Astrocyte (in vitro differentiated cells and primary cell): ENCODE results near the gene FYN.

Source experiments
- EZH2 ChIP-seq: IDR thresholded peaks from 2 replicates; pipeline ENCODE4 v1.6.1; 2012; ENCODE audit warnings: mild to moderate bottlenecking, low read length, inconsistent platforms; ENCODE audit not compliant: insufficient read depth
- TF ChIP-seq, protein P1 (sequence below): IDR thresholded peaks from 2 replicates; pipeline ENCODE4 v1.5.1; 2011; ENCODE audit warnings: low read depth, mild to moderate bottlenecking, inconsistent platforms, low read length, moderate library complexity; ENCODE audit not compliant: insufficient read depth

DNA sequence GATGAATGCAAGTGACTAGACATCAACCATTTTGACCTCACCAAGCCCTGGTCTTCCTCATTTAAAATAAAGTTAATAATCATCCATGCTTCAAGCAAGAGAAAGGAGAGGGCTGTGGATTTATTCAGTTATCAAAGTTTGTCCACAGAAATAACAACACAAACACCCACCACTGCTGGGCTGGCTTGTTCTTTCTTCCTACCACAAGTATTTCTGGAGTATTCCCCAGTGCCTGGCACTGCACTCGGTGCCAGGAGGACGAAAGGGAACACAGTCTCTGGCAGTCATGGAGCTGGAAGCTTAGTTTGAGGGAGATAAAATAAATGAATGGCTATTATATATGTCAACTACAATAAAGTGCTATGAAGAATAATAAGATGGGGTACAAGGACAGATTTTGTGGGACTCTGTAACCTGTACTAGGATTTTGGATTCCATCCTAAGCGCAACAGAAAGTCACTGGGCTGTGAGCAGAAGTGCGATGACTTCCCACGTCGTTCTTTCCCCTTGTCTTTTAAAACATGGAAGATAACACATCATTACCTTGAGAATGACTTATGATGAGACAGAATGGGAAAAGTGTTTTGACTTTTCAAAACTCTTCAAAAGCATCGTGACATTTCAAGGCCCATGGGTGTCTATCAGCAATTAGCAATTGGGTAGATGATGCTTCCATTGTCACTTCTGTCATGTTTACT is 193.1 kb downstream of the FYN start:
- TF ChIP-seq, protein P1, sequence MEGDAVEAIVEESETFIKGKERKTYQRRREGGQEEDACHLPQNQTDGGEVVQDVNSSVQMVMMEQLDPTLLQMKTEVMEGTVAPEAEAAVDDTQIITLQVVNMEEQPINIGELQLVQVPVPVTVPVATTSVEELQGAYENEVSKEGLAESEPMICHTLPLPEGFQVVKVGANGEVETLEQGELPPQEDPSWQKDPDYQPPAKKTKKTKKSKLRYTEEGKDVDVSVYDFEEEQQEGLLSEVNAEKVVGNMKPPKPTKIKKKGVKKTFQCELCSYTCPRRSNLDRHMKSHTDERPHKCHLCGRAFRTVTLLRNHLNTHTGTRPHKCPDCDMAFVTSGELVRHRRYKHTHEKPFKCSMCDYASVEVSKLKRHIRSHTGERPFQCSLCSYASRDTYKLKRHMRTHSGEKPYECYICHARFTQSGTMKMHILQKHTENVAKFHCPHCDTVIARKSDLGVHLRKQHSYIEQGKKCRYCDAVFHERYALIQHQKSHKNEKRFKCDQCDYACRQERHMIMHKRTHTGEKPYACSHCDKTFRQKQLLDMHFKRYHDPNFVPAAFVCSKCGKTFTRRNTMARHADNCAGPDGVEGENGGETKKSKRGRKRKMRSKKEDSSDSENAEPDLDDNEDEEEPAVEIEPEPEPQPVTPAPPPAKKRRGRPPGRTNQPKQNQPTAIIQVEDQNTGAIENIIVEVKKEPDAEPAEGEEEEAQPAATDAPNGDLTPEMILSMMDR = no peak
- no peak for TF ChIP-seq EZH2
